ENCODE measurements around the gene DNAI1. TPM values are rescaled to one million over a fixed set of nuclear protein-coding genes. Genes with fewer than 3 reads are reported as not detected.

The DNAI1 gene
- total RNA-seq, 1 donor from 2014 or later: 1.8 TPM

DNA sequence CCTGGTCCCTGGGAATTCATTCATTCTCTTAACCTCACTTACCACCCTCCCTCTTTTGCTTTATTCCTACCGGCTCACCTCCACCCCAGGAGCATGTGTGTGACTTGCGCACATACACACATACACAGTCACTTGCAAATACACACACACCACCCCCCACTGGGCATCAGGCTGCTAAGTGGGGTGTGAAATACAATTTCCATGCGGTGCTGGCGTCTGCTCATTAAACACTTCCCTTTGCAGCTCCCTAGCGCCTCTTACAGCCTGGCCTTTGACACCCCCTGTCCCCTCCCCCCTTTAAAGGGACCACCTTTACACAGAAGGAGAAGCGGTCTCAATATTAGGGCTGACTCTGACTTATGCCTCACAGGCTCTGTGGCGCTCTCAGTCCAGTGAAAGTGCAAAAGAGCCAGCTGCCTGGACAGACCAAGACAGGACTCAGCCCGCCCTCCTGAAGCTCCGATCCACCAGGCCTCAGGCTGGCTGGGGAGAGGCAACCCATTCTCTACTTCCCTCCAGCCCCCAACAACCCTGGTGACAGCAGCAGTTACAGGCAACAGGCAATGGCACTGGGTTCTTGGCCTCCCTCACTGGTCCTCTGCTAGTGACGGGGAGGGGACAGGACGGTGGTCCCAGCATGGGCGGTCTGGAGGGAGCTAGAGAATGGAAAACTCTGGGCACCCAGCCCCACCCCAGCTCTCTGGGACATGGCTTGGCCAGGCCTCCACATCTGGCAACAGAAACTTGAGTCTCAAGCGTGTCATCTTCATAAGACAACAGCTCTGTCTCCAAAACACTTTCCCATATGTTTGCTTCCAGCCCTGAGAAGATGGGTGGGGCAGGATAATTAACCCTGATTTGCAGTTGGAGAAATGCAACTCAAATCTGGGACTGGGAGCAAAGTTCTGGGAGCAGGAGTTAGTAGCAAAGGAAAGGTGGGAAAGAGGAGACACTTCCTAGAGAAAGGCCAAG, 52.2 kb downstream of the DNAI1 start:
- Histone ChIP-seq H3K4me1 (ENCODE audit: insufficient read depth, low read length) (no peaks in the 10 kb centered on the region), H4K20me1 (ENCODE audit: insufficient read depth, low read length) (no peaks in the 10 kb centered on the region), H3K4me3 (ENCODE audit: insufficient read depth, low read depth, low read length) (no peak overlapping the region), H3K9me3 (ENCODE audit: insufficient read depth, low read depth, low read length) (no peaks in the 10 kb centered on the region), H3K9ac (ENCODE audit: low read length) (no peak overlapping the region), H3K79me2 (ENCODE audit: insufficient read depth, low read length) (no peaks in the 10 kb centered on the region), H3K4me2 (ENCODE audit: low read length) (no peak overlapping the region), H3K27ac (ENCODE audit: low read depth, low read length) (no peak overlapping the region), H3K27me3 (ENCODE audit: insufficient read depth, low read length) (peaks cover 7% of the 10 kb centered on the region), H2AFZ (ENCODE audit: low read depth, low read length) (no peak overlapping the region), H3K36me3 (ENCODE audit: insufficient read depth, low read length) (no peaks in the 10 kb centered on the region)
- no peak for FAIRE-seq
- Mint-ChIP-seq H3K27ac (ENCODE audit: unreplicated experiment) (no peak overlapping the region), H3K36me3 (ENCODE audit: low read depth, unreplicated experiment) (peaks cover 7% of the 10 kb centered on the region), H3K4me3 (ENCODE audit: unreplicated experiment) (no peak overlapping the region), H3K9me3 (ENCODE audit: unreplicated experiment) (peaks cover 3% of the 10 kb centered on the region), H3K4me1 (ENCODE audit: low read depth, unreplicated experiment) (peaks cover 3% of the 10 kb centered on the region), H3K27me3 (ENCODE audit: low read depth, unreplicated experiment) (peaks cover 58% of the 10 kb centered on the region)
- TF ChIP-seq EZH2 (IDR thresholded peaks at IDR 0.05; ENCODE audit: insufficient read depth, low read length): no peak
- TF ChIP-seq, protein P1, sequence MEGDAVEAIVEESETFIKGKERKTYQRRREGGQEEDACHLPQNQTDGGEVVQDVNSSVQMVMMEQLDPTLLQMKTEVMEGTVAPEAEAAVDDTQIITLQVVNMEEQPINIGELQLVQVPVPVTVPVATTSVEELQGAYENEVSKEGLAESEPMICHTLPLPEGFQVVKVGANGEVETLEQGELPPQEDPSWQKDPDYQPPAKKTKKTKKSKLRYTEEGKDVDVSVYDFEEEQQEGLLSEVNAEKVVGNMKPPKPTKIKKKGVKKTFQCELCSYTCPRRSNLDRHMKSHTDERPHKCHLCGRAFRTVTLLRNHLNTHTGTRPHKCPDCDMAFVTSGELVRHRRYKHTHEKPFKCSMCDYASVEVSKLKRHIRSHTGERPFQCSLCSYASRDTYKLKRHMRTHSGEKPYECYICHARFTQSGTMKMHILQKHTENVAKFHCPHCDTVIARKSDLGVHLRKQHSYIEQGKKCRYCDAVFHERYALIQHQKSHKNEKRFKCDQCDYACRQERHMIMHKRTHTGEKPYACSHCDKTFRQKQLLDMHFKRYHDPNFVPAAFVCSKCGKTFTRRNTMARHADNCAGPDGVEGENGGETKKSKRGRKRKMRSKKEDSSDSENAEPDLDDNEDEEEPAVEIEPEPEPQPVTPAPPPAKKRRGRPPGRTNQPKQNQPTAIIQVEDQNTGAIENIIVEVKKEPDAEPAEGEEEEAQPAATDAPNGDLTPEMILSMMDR (IDR thresholded peaks at IDR 0.05; ENCODE audit: insufficient read depth, low read depth, low read length): no peak
- DNase-seq (ENCODE audit: low read depth): no peak

DNA sequence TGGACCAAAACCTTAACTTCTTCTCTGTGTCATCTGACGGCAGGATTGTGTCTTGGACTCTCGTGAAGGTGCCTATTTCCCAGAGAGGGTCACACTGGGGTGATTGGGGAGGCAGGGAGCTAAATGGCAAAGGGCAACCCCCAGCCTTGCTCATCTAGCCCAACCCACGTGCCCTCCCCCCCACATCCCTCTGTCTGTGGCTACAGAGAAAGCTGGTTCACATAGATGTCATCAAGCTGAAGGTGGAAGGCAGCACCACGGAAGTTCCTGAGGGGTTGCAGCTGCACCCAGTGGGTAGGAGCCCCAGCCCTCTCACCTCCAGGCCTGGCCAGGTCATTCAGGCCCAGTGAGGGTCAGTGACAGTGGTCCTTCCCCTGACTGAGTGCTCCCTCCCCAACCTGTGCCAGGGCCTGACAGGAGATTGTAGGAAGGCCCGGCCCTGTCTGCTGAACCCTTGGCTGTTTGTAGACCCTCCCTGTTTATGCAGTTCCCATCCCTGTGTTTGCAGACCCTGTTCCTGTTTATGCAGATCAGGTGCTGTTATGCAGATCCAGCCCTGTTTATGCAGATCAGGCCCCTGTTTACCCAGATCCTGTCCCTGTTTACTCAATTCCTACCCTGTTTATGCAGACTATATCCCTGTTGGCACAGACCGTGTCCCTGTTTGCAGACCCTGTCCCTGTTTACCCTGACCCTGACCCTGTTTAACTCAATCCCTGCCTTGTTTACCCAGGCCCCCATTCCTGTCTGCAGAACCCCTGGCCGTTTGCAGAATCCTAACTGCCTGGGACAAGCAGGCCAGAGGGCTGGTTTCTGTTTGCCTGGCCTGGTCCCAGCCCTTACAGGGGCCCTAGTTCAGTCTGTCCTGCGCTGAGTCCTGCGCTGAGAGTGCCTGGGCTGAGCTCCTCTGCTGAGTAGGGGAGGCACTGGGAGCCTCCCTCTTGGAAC, 53.8 kb downstream of the DNAI1 start:
- H3K4me2 ChIP-seq (ENCODE audit: low read length): no peak overlapping the region
- no peak overlapping the region for H3K4me3 ChIP-seq (ENCODE audit: insufficient read depth, low read depth, low read length)
- no peaks in the 10 kb centered on the region for H3K79me2 ChIP-seq (ENCODE audit: insufficient read depth, low read length)
- no peak overlapping the region for H3K27ac ChIP-seq (ENCODE audit: low read depth, low read length)
- Mint-ChIP-seq H3K27me3 (ENCODE audit: low read depth, unreplicated experiment) (peaks cover 56% of the 10 kb centered on the region), H3K4me1 (ENCODE audit: low read depth, unreplicated experiment) (peaks cover 3% of the 10 kb centered on the region), H3K4me3 (ENCODE audit: unreplicated experiment) (no peak overlapping the region), H3K27ac (ENCODE audit: unreplicated experiment) (no peak overlapping the region), H3K36me3 (ENCODE audit: low read depth, unreplicated experiment) (peaks cover 3% of the 10 kb centered on the region), H3K9me3 (ENCODE audit: unreplicated experiment) (peaks cover 3% of the 10 kb centered on the region)
- H3K9me3 ChIP-seq (ENCODE audit: insufficient read depth, low read depth, low read length): no peaks in the 10 kb centered on the region
- no peaks in the 10 kb centered on the region for H4K20me1 ChIP-seq (ENCODE audit: insufficient read depth, low read length)
- no peaks in the 10 kb centered on the region for H3K4me1 ChIP-seq (ENCODE audit: insufficient read depth, low read length)
- FAIRE-seq (no peak), DNase-seq (ENCODE audit: low read depth) (no peak)
- H3K9ac ChIP-seq (ENCODE audit: low read length): no peak overlapping the region
- H3K27me3 ChIP-seq (ENCODE audit: insufficient read depth, low read length): peaks cover 7% of the 10 kb centered on the region
- H2AFZ ChIP-seq (ENCODE audit: low read depth, low read length): no peak overlapping the region
- no peak for TF ChIP-seq EZH2 (IDR thresholded peaks at IDR 0.05; ENCODE audit: insufficient read depth, low read length)
- TF ChIP-seq, protein P1 (IDR thresholded peaks at IDR 0.05; ENCODE audit: insufficient read depth, low read depth, low read length): no peak
- H3K36me3 ChIP-seq (ENCODE audit: insufficient read depth, low read length): no peaks in the 10 kb centered on the region

All from astrocyte (in vitro differentiated cells and primary cell).